Measurements from ENCODE around the gene RBFA. TPM values are rescaled to one million over a fixed set of nuclear protein-coding genes. Genes with fewer than 3 reads are reported as not detected.

Gene RBFA
- total RNA-seq, 2 donors from 2014 or later: 26.6 to 39.4 TPM

GRCh38 chr18:80040515-80040914 lies 6.3 kb downstream of the RBFA start:
- Mint-ChIP-seq H3K9me3 (no peaks in the 10 kb centered on the region), H3K27me3 (no peaks in the 10 kb centered on the region), H3K27ac (no peak overlapping the region), H3K4me1 (peaks cover 10% of the 10 kb centered on the region), H3K36me3 (ENCODE audit: low read depth) (peaks cover 78% of the 10 kb centered on the region), H3K4me3 (no peak overlapping the region)
- no peak for ATAC-seq (replicated peaks)

GRCh38 chr18:80041424-80041823 lies 7.2 kb downstream of the RBFA start:
- Mint-ChIP-seq H3K4me3 (no peak overlapping the region), H3K9me3 (no peaks in the 10 kb centered on the region), H3K27me3 (no peaks in the 10 kb centered on the region), H3K27ac (no peak overlapping the region), H3K4me1 (peaks cover 10% of the 10 kb centered on the region), H3K36me3 (ENCODE audit: low read depth) (peaks cover 85% of the 10 kb centered on the region)
- ATAC-seq (replicated peaks): peak; percentile 89

- H3K9me3 Mint-ChIP-seq: no peaks in the 10 kb centered on the region
- H3K27me3 Mint-ChIP-seq: no peaks in the 10 kb centered on the region
- peaks cover 10% of the 10 kb centered on the region for H3K4me1 Mint-ChIP-seq
- no peak overlapping the region for H3K4me3 Mint-ChIP-seq
- ATAC-seq (replicated peaks): no peak
- no peak overlapping the region for H3K27ac Mint-ChIP-seq
- peaks cover 86% of the 10 kb centered on the region for H3K36me3 Mint-ChIP-seq (ENCODE audit: low read depth)
Measured at GRCh38 chr18:80042785-80043184, 8.6 kb downstream of the RBFA start.

- Mint-ChIP-seq H3K4me3 (no peak overlapping the region), H3K27ac (no peak overlapping the region), H3K27me3 (no peaks in the 10 kb centered on the region), H3K4me1 (peaks cover 6% of the 10 kb centered on the region), H3K36me3 (ENCODE audit: low read depth) (peaks cover 78% of the 10 kb centered on the region), H3K9me3 (no peaks in the 10 kb centered on the region)
- ATAC-seq (replicated peaks): no peak
Measured at GRCh38 chr18:80044072-80044471, 9.8 kb downstream of the RBFA start.

GRCh38 chr18:80046011-80046410 lies 11.8 kb downstream of the RBFA start:
- Mint-ChIP-seq H3K9me3 (peaks cover under 1% of the 10 kb centered on the region), H3K36me3 (ENCODE audit: low read depth) (peaks cover 64% of the 10 kb centered on the region), H3K4me1 (peaks cover 5% of the 10 kb centered on the region), H3K27ac (no peak overlapping the region), H3K27me3 (no peaks in the 10 kb centered on the region), H3K4me3 (no peak overlapping the region)
- ATAC-seq (replicated peaks): no peak

GRCh38 chr18:80046431-80046830 lies 12.2 kb downstream of the RBFA start:
- H3K27me3 Mint-ChIP-seq: no peaks in the 10 kb centered on the region
- H3K9me3 Mint-ChIP-seq: peaks cover 5% of the 10 kb centered on the region
- peaks cover 60% of the 10 kb centered on the region for H3K36me3 Mint-ChIP-seq (ENCODE audit: low read depth)

GRCh38 chr18:80046961-80047541 lies 12.8 kb downstream of the RBFA start:
- H3K36me3 Mint-ChIP-seq (ENCODE audit: low read depth): peaks cover 54% of the 10 kb centered on the region
- ATAC-seq (replicated peaks): no peak
- H3K27ac Mint-ChIP-seq: no peak overlapping the region

More at GRCh38 chr18:80046431-80046830, 12.2 kb downstream of the RBFA start:
- no peak for ATAC-seq (replicated peaks)
- Mint-ChIP-seq H3K4me1 (peaks cover under 1% of the 10 kb centered on the region), H3K27ac (no peak overlapping the region), H3K4me3 (no peak overlapping the region)

GRCh38 chr18:80050797-80051196 lies 16.6 kb downstream of the RBFA start:
- Mint-ChIP-seq H3K9me3 (peaks cover 20% of the 10 kb centered on the region), H3K27ac (no peak overlapping the region), H3K27me3 (no peaks in the 10 kb centered on the region), H3K4me1 (no peaks in the 10 kb centered on the region), H3K36me3 (ENCODE audit: low read depth) (peaks cover 25% of the 10 kb centered on the region), H3K4me3 (no peak overlapping the region)
- ATAC-seq (replicated peaks): no peak

More at GRCh38 chr18:80046961-80047541, 12.8 kb downstream of the RBFA start:
- Mint-ChIP-seq H3K27me3 (no peaks in the 10 kb centered on the region), H3K9me3 (peaks cover 5% of the 10 kb centered on the region), H3K4me3 (no peak overlapping the region), H3K4me1 (no peaks in the 10 kb centered on the region)

GRCh38 chr18:80056095-80056494 lies 21.9 kb downstream of the RBFA start:
- H3K27ac Mint-ChIP-seq: no peak overlapping the region
- H3K4me1 Mint-ChIP-seq: no peaks in the 10 kb centered on the region
- H3K27me3 Mint-ChIP-seq: no peaks in the 10 kb centered on the region
- ATAC-seq (replicated peaks): no peak
- no peak overlapping the region for H3K4me3 Mint-ChIP-seq
- no peaks in the 10 kb centered on the region for H3K36me3 Mint-ChIP-seq (ENCODE audit: low read depth)
- peaks cover 26% of the 10 kb centered on the region for H3K9me3 Mint-ChIP-seq

GRCh38 chr18:80059945-80060344 lies 25.7 kb downstream of the RBFA start:
- H3K4me3 Mint-ChIP-seq: no peak overlapping the region

GRCh38 chr18:80065705-80066104 lies 31.5 kb downstream of the RBFA start:
- H3K36me3 Mint-ChIP-seq (ENCODE audit: low read depth): no peaks in the 10 kb centered on the region
- ATAC-seq (replicated peaks): no peak
- peaks cover 3% of the 10 kb centered on the region for H3K27me3 Mint-ChIP-seq
- no peaks in the 10 kb centered on the region for H3K9me3 Mint-ChIP-seq
- no peak overlapping the region for H3K27ac Mint-ChIP-seq
- no peaks in the 10 kb centered on the region for H3K4me1 Mint-ChIP-seq
- no peak overlapping the region for H3K4me3 Mint-ChIP-seq

More at GRCh38 chr18:80059945-80060344, 25.7 kb downstream of the RBFA start:
- Mint-ChIP-seq H3K27me3 (peaks cover 3% of the 10 kb centered on the region), H3K4me1 (no peaks in the 10 kb centered on the region), H3K27ac (no peak overlapping the region), H3K9me3 (peaks cover 8% of the 10 kb centered on the region), H3K36me3 (ENCODE audit: low read depth) (no peaks in the 10 kb centered on the region)
- no peak for ATAC-seq (replicated peaks)

GRCh38 chr18:80067321-80067720 lies 33.1 kb downstream of the RBFA start:
- H3K27me3 Mint-ChIP-seq: no peaks in the 10 kb centered on the region
- no peaks in the 10 kb centered on the region for H3K4me1 Mint-ChIP-seq
- no peak overlapping the region for H3K4me3 Mint-ChIP-seq
- no peaks in the 10 kb centered on the region for H3K9me3 Mint-ChIP-seq
- no peak for ATAC-seq (replicated peaks)
- no peaks in the 10 kb centered on the region for H3K36me3 Mint-ChIP-seq (ENCODE audit: low read depth)
- no peak overlapping the region for H3K27ac Mint-ChIP-seq

- no peak overlapping the region for H3K27ac Mint-ChIP-seq
- H3K9me3 Mint-ChIP-seq: no peaks in the 10 kb centered on the region
- no peak overlapping the region for H3K4me3 Mint-ChIP-seq
- no peak for ATAC-seq (replicated peaks)
- no peaks in the 10 kb centered on the region for H3K36me3 Mint-ChIP-seq (ENCODE audit: low read depth)
- H3K27me3 Mint-ChIP-seq: no peaks in the 10 kb centered on the region
- H3K4me1 Mint-ChIP-seq: no peaks in the 10 kb centered on the region
Measured at GRCh38 chr18:80067897-80068296, 33.7 kb downstream of the RBFA start.

- Mint-ChIP-seq H3K9me3 (no peaks in the 10 kb centered on the region), H3K4me3 (no peak overlapping the region), H3K36me3 (ENCODE audit: low read depth) (no peaks in the 10 kb centered on the region), H3K27ac (no peak overlapping the region), H3K4me1 (no peaks in the 10 kb centered on the region), H3K27me3 (no peaks in the 10 kb centered on the region)
- no peak for ATAC-seq (replicated peaks)
Measured at GRCh38 chr18:80068571-80069272, 34.5 kb downstream of the RBFA start.

GRCh38 chr18:80070825-80071224 lies 36.6 kb downstream of the RBFA start:
- no peaks in the 10 kb centered on the region for H3K9me3 Mint-ChIP-seq
- no peak overlapping the region for H3K27ac Mint-ChIP-seq
- no peak for ATAC-seq (replicated peaks)
- H3K27me3 Mint-ChIP-seq: no peaks in the 10 kb centered on the region
- H3K4me3 Mint-ChIP-seq: no peak overlapping the region
- no peaks in the 10 kb centered on the region for H3K36me3 Mint-ChIP-seq (ENCODE audit: low read depth)
- H3K4me1 Mint-ChIP-seq: no peaks in the 10 kb centered on the region

Data from activated T-helper 17 cell treated with anti-CD3 and anti-CD28 coated beads, Interleukin-2, amount 50 U/mL, for 72 hours (primary cell).